ENCODE results near the gene ARGLU1.

GRCh38 chr13:106595625-106596024, 27.7 kb upstream of the ARGLU1 start:
- TF ChIP-seq POLR2A (IDR thresholded peaks at IDR 0.05) (no peak), CTCF (IDR thresholded peaks at IDR 0.05 in 8 of 11, conservative IDR thresholded peaks at IDR 0.05 in 3 of 11) (no peak), POLR2AphosphoS5 (IDR thresholded peaks at IDR 0.05) (no peak)
